CD14-positive monocyte (primary cell): ENCODE data around the gene RNF5. TPM values are rescaled to one million over a fixed set of nuclear protein-coding genes. Genes with fewer than 3 reads are reported as not detected.

Source experiments
- DNase-seq, 3 donors: peaks; one replicate each; pipeline ENCODE4 v3.0.0-alpha.2; 2011 to 2022
- H2AFZ ChIP-seq: 2 replicates; pipeline ENCODE4 v1.6.0; 2012; ENCODE audit warnings: mild to moderate bottlenecking, low read depth, low read length, inconsistent platforms; ENCODE audit not compliant: insufficient read depth, poor library complexity, severe bottlenecking
- H3K27ac ChIP-seq, 2 donors: 1 replicate in 1 of 2; 2 replicates in 1 of 2; pipeline ENCODE4 v1.5.1; 2012 to 2013; ENCODE audit warnings: low read length in 2 of 2, control low read depth in 1 of 2, inconsistent platforms in 1 of 2, low read depth in 1 of 2, mild to moderate bottlenecking in 1 of 2
- H3K27me3 ChIP-seq, 2 donors: one replicate each; pipeline versions ENCODE4 v1.6.0 to v1.6.1; 2011 to 2013; ENCODE audit warnings: low read length in 2 of 2; ENCODE audit not compliant: control insufficient read depth in 2 of 2, insufficient read depth in 2 of 2
- H3K36me3 ChIP-seq, 2 donors: replicated peaks in 1 of 2; 1 replicate in 1 of 2; 2 replicates in 1 of 2; pipeline versions ENCODE4 v1.5.1 to v1.6.1; 2012 to 2013; ENCODE audit warnings: low read length in 2 of 2, control low read depth in 1 of 2, inconsistent platforms in 1 of 2, mild to moderate bottlenecking in 1 of 2; ENCODE audit not compliant: insufficient read depth in 2 of 2, control insufficient read depth in 1 of 2
- H3K4me1 ChIP-seq, 2 donors: 1 replicate in 1 of 2; 2 replicates in 1 of 2; pipeline versions ENCODE4 v1.5.1 to v1.6.1; 2012 to 2013; ENCODE audit warnings: low read length in 2 of 2, control low read depth in 1 of 2, inconsistent platforms in 1 of 2, mild to moderate bottlenecking in 1 of 2, moderate library complexity in 1 of 2; ENCODE audit not compliant: insufficient read depth in 2 of 2, control insufficient read depth in 1 of 2
- H3K4me2 ChIP-seq: replicated peaks from 2 replicates; pipeline ENCODE3; 2012; ENCODE audit warnings: low read length, moderate library complexity, mild to moderate bottlenecking; ENCODE audit not compliant: poor library complexity, severe bottlenecking; ENCODE audit errors: extremely low read depth
- H3K4me3 ChIP-seq, 3 experiments: fragments of 200-600 bp in 1 of 3; sonication (generic) in 1 of 3; replicated peaks in 1 of 3; 1 replicate in 2 of 3; 2 replicates in 1 of 3; pipeline ENCODE4 v1.5.1; 2011 to 2013; ENCODE audit warnings: low read length in 3 of 3, mild to moderate bottlenecking in 3 of 3, control low read depth in 2 of 3, low read depth in 2 of 3, inconsistent platforms in 1 of 3, moderate library complexity in 1 of 3
- H3K79me2 ChIP-seq: 2 replicates; pipeline ENCODE4 v1.6.0; 2012; ENCODE audit warnings: mild to moderate bottlenecking, control low read depth, inconsistent platforms, low read length, moderate library complexity; ENCODE audit not compliant: insufficient read depth
- H3K9ac ChIP-seq: 2 replicates; pipeline ENCODE4 v1.6.0; 2017; ENCODE audit warnings: low read length, mild to moderate bottlenecking; ENCODE audit not compliant: insufficient read depth, poor library complexity, severe bottlenecking
- H3K9me3 ChIP-seq, 2 donors: replicated peaks in 1 of 2; 1 replicate in 1 of 2; 2 replicates in 1 of 2; pipeline versions ENCODE4 v1.5.1 to v1.6.1; 2012 to 2013; ENCODE audit warnings: low read length in 2 of 2, control low read depth in 1 of 2; ENCODE audit not compliant: control insufficient read depth in 1 of 2, insufficient read depth in 1 of 2
- H4K20me1 ChIP-seq: 2 replicates; pipeline ENCODE4 v1.6.0; 2012; ENCODE audit warnings: mild to moderate bottlenecking, low read length, control low read depth, moderate library complexity; ENCODE audit not compliant: insufficient read depth
- H3K27ac Mint-ChIP-seq, 7 donors: one replicate each; pipeline ENCODE4 v1.8.0; 2020; ENCODE audit warnings: mild to moderate bottlenecking in 7 of 7, mixed read lengths in 7 of 7, moderate library complexity in 6 of 7, inconsistent platforms in 2 of 7
- H3K27me3 Mint-ChIP-seq, 3 donors: one replicate each; pipeline ENCODE4 v1.8.0; 2021 to 2022; ENCODE audit warnings: low read depth in 3 of 3, mild to moderate bottlenecking in 3 of 3, mixed read lengths in 3 of 3, moderate library complexity in 3 of 3, inconsistent platforms in 1 of 3
- H3K36me3 Mint-ChIP-seq, 2 donors: one replicate each; pipeline ENCODE4 v1.8.0; 2020; ENCODE audit warnings: mixed read lengths in 2 of 2, inconsistent platforms in 1 of 2, mild to moderate bottlenecking in 1 of 2
- H3K4me1 Mint-ChIP-seq: one replicate; pipeline ENCODE4 v1.8.0; 2020; ENCODE audit warnings: mild to moderate bottlenecking, mixed read lengths
- H3K4me3 Mint-ChIP-seq, 2 donors: one replicate each; pipeline ENCODE4 v1.8.0; 2020; ENCODE audit warnings: mild to moderate bottlenecking in 2 of 2, mixed read lengths in 2 of 2, moderate library complexity in 1 of 2
- H3K9me3 Mint-ChIP-seq, 7 donors: one replicate each; pipeline ENCODE4 v1.8.0; 2020 to 2022; ENCODE audit warnings: mixed read lengths in 7 of 7, mild to moderate bottlenecking in 6 of 7, moderate library complexity in 6 of 7, inconsistent platforms in 2 of 7
- WGBS: methylation state at CpG from one replicate; pipeline ENCODE4 v1.1.5; 2013; ENCODE audit warnings: missing lambda C conversion rate; ENCODE audit not compliant: insufficient coverage; 5-methylcytosine and 5-hydroxymethylcytosine counted together
- intact Hi-C, 2 donors: fragments of 100-400 bp; cut with micrococcal nuclease; formaldehyde crosslinking; loops; one replicate each; pipeline versions ENCODE4 v1.15.0 to v1.15.1; 2023
- polyA plus RNA-seq, 3 donors: library from polyadenylated mRNA; depleted of rRNA in 1 of 3; unstranded in 2 of 3; stranded (reverse) in 1 of 3; fragments of 300-500 nt in 2 of 3; fragments of >200 nt in 1 of 3; fragmentation: Illumina TruSeq in 2 of 3; gene quantifications; 1 replicate in 2 of 3; 2 replicates in 1 of 3; pipeline ENCODE4 v1.2.3, GENCODE V29; 2012 to 2021
- TF ChIP-seq, protein P1 (sequence below): fragments of 200-600 bp; IDR thresholded peaks from one replicate; pipeline ENCODE4 v1.8.0; 2022; ENCODE audit warnings: antibody characterized with exemption, mild to moderate bottlenecking

The RNF5 gene
- polyA plus RNA-seq, 3 donors, result 62.2 to 108 (median 83.5) TPM

GRCh38 chr6:32212076-32212760, 34.0 kb downstream of the RNF5 start:
- no peaks in the 10 kb centered on the region for H3K36me3 ChIP-seq
- H3K27me3 ChIP-seq, result no peaks in the 10 kb centered on the region
- no peak for DNase-seq
- WGBS, result 100% methylated on average over 2 of the region's 12 CpGs
- peaks cover 3 to 11% (median 6%) of the 10 kb centered on the region in 3 donors for H3K27me3 Mint-ChIP-seq
- H3K4me1 Mint-ChIP-seq, result peaks cover 6% of the 10 kb centered on the region
- no peaks in the 10 kb centered on the region for H4K20me1 ChIP-seq
- no peaks in the 10 kb centered on the region for H3K9me3 Mint-ChIP-seq
- H3K9ac ChIP-seq, result no peak overlapping the region
- H3K4me3 ChIP-seq, result no peak overlapping the region
- no peak overlapping the region for H3K27ac ChIP-seq
- no peak overlapping the region for H3K27ac Mint-ChIP-seq
- H3K4me2 ChIP-seq, result no peak overlapping the region
- H3K4me1 ChIP-seq, result no peaks in the 10 kb centered on the region
- H3K9me3 ChIP-seq, result no peaks in the 10 kb centered on the region
- H3K4me3 Mint-ChIP-seq, result no peak overlapping the region
- no peak overlapping the region for H2AFZ ChIP-seq
- intact Hi-C loops, result no loop called here
- no peaks in the 10 kb centered on the region for H3K36me3 Mint-ChIP-seq
- TF ChIP-seq, protein P1, sequence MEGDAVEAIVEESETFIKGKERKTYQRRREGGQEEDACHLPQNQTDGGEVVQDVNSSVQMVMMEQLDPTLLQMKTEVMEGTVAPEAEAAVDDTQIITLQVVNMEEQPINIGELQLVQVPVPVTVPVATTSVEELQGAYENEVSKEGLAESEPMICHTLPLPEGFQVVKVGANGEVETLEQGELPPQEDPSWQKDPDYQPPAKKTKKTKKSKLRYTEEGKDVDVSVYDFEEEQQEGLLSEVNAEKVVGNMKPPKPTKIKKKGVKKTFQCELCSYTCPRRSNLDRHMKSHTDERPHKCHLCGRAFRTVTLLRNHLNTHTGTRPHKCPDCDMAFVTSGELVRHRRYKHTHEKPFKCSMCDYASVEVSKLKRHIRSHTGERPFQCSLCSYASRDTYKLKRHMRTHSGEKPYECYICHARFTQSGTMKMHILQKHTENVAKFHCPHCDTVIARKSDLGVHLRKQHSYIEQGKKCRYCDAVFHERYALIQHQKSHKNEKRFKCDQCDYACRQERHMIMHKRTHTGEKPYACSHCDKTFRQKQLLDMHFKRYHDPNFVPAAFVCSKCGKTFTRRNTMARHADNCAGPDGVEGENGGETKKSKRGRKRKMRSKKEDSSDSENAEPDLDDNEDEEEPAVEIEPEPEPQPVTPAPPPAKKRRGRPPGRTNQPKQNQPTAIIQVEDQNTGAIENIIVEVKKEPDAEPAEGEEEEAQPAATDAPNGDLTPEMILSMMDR, result no peak
- no peaks in the 10 kb centered on the region for H3K79me2 ChIP-seq

- no CpG with 5 or more reads among the region's 6 CpGs for WGBS
- peak overlapping the region in 1 of 7 donors; percentile 80 for H3K27ac Mint-ChIP-seq
- intact Hi-C loops, result no loop called here
Observed at GRCh38 chr6:32213649-32214048, 35.4 kb downstream of the RNF5 start.

More at GRCh38 chr6:32213649-32214048, 35.4 kb downstream of the RNF5 start:
- Mint-ChIP-seq H3K27me3 (peaks cover under 1 to 11% (median 1%) of the 10 kb centered on the region in 3 donors), H3K4me3 (no peak overlapping the region), H3K36me3 (no peaks in the 10 kb centered on the region), H3K4me1 (peaks cover 6% of the 10 kb centered on the region), H3K9me3 (no peaks in the 10 kb centered on the region)
- Histone ChIP-seq H3K36me3 (no peaks in the 10 kb centered on the region), H4K20me1 (no peaks in the 10 kb centered on the region), H2AFZ (no peak overlapping the region), H3K79me2 (no peaks in the 10 kb centered on the region), H3K4me2 (no peak overlapping the region), H3K4me3 (no peak overlapping the region), H3K9me3 (no peaks in the 10 kb centered on the region), H3K27ac (no peak overlapping the region), H3K9ac (no peak overlapping the region), H3K27me3 (no peaks in the 10 kb centered on the region), H3K4me1 (no peaks in the 10 kb centered on the region)
- TF ChIP-seq, protein P1, result no peak
- DNase-seq, result no peak
